GM21360 (cell line): Measurements from ENCODE around the gene STAT3.
A peak's percentile ranks its signal among the peaks of the same experiment; 100 is the strongest.
"Not testable (repeated sequence)": the region's sequence is repeated elsewhere in the genome, so short reads cannot be mapped to it uniquely, and the experiment has no call there.

Source experiments
- ATAC-seq: cut with Tn5 transposase; IDR thresholded peaks from one replicate; pipeline ENCODE4 v1.9.1; 2021; ENCODE audit warnings: mild to moderate bottlenecking, moderate library complexity; ENCODE audit not compliant: unreplicated experiment

The STAT3 gene

GRCh38 chr17:42388381-42389134, at the start of gene STAT3:
Gene STAT3, minus strand, starts transcription at chr17:42388442. Its CDS starts 39,926 bp downstream, at chr17:42348516.
- ATAC-seq: peak; percentile 78

- ATAC-seq: no peak
These were observed 48.1 kb upstream of the STAT3 start for GRCh38 chr17:42436391-42436790.

- ATAC-seq: no peak
These were observed 43.5 kb upstream of the STAT3 start for GRCh38 chr17:42431758-42432161.

DNA sequence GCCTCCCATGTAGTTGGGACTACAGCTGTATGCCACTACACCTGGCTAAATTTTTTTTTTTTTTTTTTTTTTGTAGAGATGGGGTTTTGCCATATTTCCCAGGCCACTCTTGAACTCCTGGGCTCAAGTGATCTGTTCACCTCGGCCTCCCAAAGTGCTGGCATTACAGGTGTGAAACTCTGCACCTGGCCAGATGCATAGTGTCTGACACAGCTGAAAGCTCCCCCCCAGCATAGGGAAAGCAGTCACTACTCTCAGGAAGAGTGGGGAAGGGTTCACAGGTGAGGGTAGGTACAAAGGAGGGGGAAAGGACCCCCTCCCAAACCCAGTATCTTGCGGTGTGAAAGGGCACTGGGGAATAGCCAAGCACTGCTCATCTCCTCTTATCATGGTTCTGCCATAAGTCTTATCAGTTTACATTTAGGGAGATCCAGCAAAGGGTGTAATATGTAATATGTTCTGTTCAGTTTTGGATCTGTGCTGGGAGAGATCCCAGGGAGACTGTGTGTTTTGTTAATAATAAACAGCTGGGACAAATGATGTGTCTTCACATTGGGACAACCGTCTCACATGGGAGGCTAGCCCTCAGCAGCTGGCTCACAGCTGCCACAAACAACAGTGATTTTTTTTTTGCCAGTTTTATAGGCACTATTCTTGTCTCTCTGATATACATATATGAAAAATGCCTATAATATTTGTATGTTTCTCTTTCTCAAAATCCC, 41.6 kb upstream of the STAT3 start:
- ATAC-seq: no peak

GRCh38 chr17:42428141-42428944, 40.1 kb upstream of the STAT3 start:
- ATAC-seq: no peak

DNA sequence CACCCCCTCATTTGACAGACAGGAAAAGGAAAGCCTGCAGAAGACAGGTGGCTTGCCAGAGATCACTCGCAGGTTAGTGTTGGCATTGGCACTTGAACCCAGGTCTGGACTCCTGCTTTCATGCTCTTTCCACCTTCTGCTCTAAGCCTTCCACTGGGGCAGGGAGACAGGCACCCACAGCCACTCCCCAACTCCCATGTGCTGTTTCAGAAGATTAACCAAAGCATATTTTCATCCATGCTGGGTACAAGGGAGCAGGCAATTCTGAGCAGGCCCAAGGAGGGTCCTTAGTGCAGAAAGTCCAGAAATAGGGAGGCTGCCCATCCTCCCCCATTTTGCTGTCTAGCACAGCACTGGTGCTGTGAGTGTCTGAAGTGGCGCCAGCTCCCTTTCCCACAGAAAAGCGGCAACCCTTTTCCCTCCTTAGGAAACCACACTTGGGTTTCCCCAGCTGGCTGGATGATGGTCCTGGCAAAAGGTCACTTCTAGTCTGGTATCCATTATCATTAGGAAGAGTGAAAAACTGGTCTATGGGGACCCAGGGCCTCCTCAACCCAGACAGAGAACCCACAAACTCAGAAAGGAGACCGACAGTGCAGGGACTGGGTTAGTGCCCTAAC, 36.9 kb upstream of the STAT3 start:
- ATAC-seq: no peak

DNA sequence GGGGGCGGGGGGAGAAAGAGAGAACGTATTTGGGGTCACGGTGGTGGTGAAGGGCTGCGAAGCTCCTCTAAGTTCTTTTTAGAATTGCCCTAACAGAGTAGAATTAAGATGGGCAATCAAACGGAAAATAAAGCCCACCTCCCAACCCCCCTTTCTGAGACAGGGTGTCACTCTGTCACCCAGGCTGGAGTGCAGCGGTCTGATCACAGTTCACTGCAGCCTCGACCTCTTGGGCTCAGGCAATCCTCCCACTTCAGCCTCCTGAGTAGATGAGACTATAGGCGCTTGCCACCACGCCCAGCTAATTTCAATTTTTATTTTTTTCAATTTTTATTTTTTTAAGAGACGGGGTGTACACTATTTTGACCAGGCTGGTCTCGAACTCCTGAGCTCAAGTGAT, 35.5 kb upstream of the STAT3 start:
- no peak for ATAC-seq

GRCh38 chr17:42422958-42423712, 34.9 kb upstream of the STAT3 start, which contains the start of gene CAVIN1:
Gene CAVIN1, minus strand, starts transcription at chr17:42423256. Its CDS starts 159 bp downstream, at chr17:42423097.
- no peak for ATAC-seq

- ATAC-seq: no peak
These were observed 34.2 kb upstream of the STAT3 start for GRCh38 chr17:42422412-42422957.

DNA sequence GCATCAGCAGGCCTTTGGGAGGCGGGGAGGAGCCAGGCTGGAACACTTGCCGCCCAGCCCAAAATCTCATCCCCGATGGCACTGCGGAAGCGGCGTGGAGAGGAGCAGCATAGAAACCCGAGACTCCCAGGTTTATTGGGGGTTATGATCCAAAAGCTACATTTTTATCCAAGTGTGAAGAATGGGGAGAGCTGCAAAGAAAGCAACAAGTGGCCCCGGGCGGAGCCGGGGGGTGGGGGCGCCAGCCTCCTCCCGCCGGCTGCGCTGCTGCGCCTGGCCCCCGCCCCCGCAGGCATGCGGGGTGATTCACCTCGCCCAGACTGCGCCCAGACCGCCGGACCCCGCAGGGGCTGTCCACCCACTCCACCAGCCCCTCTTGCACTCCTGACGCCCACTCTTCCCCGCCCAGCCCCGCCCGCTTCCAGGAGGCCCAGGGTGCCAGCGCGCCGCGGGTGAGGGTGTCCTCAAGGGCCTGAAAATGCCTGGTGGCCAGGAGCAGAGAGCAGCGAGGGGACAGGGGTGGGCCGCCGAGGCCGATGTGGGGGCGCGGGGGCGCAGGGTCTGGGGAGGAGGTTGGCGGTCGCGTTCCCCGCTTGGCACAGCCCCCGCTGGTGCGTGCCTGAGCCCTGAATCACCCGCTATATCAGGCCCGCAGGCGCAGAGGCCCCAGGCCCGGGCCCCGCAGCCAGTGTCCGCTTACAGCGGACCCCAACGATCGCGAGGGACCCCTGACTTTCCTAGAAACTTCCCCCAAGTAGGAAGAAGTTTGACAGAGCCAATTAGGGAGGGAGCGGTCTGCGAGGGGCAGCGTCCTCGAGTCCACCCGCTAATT, 33.5 kb upstream of the STAT3 start:
- ATAC-seq: no peak

DNA sequence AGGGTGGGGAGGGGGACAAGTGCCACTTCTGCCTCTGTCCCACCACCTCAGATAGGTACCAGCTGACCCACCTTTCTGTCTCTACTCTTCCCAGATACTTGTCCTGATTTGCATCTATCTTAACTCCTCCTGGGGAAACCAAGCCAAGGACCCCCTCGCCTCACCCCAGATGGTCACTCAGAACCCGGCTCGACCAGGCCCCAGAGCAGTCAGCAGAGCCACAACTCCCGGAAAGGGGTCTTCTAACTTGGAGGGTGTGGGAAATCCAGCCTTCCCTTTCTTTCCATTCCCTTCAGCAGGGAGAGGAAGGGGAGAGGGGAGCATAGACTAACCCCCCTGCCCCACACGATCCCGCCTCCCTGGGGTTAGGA, 32.9 kb upstream of the STAT3 start:
- ATAC-seq: no peak

- not testable (repeated sequence) for ATAC-seq
These were observed 29.7 kb upstream of the STAT3 start for GRCh38 chr17:42417981-42418380.

DNA sequence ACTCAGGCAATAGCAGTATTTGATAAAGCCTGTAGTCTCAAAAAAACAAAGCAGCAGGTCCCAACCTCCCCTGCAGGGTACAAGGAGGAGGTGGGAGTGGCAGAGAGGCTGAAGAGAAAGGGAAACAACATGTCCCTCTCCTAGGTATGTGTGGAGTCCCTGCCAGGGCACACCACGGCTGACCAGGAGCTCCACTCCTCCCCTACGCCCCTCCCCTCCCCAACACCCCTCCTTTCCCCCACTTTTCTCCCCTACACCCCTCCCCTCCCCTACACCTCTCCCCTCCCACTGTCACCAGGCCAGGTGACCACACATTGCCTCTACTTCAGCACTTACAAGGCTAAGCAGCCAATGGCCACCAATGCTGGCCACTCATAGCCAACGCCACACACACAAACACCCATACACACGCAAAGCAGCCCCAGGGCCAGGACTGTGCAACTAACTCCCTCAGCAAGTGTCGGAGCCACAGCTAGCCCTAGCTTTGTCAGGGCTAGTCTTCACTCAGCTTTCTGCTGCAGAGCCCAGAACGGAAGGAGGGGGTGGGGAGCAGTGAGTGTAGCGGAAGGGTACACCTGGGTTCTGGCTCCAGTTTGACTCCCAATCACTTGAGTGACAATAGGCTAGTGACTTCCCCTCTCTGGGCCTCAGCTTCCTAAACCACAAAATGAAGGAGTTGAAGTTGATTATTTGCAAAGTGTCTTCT, 26.6 kb upstream of the STAT3 start:
- ATAC-seq: no peak

DNA sequence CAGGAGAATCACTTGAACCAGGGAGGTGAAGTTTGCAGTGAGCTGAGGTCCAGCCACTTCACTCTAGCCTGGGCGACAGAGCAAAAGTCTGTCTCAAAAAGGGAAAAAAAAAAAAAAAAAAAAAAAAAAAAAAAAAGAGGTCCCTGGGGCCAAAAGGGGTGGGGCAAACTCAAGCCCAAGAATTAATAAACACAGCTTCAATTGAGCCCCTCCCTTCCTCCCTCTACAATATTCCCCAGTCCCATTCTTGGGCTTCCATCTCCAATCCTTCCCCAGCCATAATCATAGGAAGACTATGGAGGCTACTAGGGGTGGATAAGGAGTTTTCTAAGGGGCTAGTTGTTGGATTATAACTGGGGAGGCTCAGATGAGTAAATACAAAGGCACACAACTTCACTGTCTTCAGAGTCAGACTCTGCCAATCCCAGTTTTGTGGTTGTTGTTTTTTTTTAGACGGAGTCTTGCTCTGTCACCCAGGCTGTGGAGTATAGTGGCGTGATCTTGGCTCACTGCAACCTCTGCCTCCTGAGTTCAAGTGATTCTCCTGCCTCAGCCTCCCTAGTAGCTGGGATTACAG, 25.3 kb upstream of the STAT3 start:
- ATAC-seq: no peak

DNA sequence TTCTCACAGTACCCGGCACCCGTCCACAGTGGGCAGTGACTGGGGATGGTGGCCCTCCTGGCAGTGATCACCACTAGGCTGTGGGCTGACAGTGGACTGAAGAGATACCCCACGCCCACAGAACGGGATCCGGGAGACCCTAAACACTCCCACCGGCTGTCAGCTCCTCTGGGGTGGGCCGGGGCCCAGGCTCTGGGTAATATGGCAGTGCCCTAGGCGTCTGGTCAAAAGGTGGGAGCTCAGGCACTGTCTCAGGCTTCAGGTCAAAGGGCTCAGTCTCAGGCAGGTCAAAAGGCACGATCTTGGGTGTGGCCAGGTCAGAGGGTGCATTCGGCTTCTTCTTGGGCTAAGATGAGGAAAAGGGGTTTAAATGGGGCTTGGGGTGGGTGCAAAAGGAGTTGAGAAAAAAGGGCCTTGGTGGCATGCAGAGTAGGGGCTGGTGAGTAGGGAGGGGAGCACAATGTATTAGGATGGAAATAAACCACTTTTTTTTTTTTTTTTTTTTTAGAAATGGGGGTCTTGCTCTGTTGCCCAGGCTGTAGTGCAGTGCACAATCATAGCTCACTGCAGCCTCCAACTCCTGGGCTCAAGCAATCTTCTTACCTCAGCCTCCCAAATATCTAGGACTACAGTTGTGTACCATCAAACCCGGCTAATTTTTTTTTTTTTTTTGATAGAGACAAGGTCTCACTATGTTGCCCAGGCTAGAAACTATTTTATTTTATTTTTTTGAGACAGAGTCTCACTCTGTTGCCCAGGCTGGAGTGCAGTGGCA, 23.9 kb upstream of the STAT3 start:
- no peak for ATAC-seq

- ATAC-seq: no peak
These were observed 23.1 kb upstream of the STAT3 start for GRCh38 chr17:42411361-42411760.

DNA sequence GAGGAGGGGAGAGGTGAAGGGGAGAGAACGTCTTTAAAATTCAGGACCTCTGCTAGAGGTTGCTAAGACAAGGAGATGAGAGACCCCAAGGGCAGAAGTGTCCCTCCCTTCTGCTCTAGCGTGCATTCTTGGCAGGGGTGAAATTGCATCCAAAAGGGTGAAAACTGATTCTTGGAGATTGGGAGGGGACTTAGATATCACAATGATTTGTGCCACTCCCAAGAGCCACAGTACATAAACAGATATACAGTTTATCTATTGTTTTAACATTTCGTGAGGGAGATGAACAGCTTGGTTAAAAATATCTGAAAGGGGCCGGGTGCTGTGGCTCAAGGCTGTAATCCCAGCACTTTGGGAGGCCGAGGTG, 22.1 kb upstream of the STAT3 start:
- no peak for ATAC-seq
